Measurements from ENCODE around the gene CYB561. TPM values are rescaled to one million over a fixed set of nuclear protein-coding genes. Genes with fewer than 3 reads are reported as not detected.

CYB561 gene
- total RNA-seq, 1 experiment from 2014 or later, result 20.7 TPM

DNA sequence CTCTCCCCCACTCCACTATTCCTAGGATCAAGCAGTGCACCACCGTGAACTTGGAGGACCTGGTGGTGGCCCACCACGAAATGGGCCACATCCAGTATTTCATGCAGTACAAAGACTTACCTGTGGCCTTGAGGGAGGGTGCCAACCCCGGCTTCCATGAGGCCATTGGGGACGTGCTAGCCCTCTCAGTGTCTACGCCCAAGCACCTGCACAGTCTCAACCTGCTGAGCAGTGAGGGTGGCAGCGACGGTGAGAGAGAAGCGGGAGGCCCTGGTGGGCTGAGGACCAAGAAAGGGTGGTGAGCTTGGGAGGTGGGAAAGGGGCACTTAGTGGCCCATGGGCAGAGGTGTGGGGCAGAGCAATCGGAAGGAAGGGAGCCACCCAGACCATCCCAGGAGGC lies 47.3 kb upstream of the CYB561 start:
- Histone ChIP-seq H3K27me3 (ENCODE audit: insufficient read depth, low read length) (no peaks in the 10 kb centered on the region), H2BK15ac (ENCODE audit: low read depth, low read length) (no peak overlapping the region), H4K91ac (ENCODE audit: insufficient read length, low read depth, low read length) (no peak overlapping the region), H4K8ac (replicated peaks; ENCODE audit: insufficient read length, low read depth, low read length) (no peak overlapping the region), H2BK20ac (ENCODE audit: low read depth, low read length, poor library complexity, severe bottlenecking) (no peak overlapping the region), H3K79me1 (ENCODE audit: insufficient read depth, low read depth, low read length, poor library complexity, severe bottlenecking) (no peaks in the 10 kb centered on the region), H3K4me2 (ENCODE audit: insufficient read depth, insufficient read length, low read length) (no peak overlapping the region), H2BK5ac (ENCODE audit: insufficient read length, low read length) (no peak overlapping the region), H4K5ac (ENCODE audit: insufficient read length, low read depth, low read length) (no peak overlapping the region), H2AFZ (ENCODE audit: low read length) (no peak overlapping the region), H3K18ac (ENCODE audit: insufficient read length, low read depth, low read length) (no peak overlapping the region), H3K23ac (ENCODE audit: insufficient read length, low read depth, low read length) (no peak overlapping the region), H3K79me2 (ENCODE audit: insufficient read depth, low read length) (no peaks in the 10 kb centered on the region), H3T11ph (ENCODE audit: low read length) (no peak overlapping the region), H3K23me2 (ENCODE audit: insufficient read length, low read depth, low read length, poor library complexity, severe bottlenecking) (no peaks in the 10 kb centered on the region), H2BK12ac (ENCODE audit: insufficient read length, low read depth, low read length) (no peak overlapping the region), H3K14ac (ENCODE audit: insufficient read depth, low read length) (no peak overlapping the region), H2BK120ac (ENCODE audit: low read depth, low read length, poor library complexity, severe bottlenecking) (no peak overlapping the region), H3K56ac (ENCODE audit: insufficient read length, low read depth, low read length) (no peak overlapping the region), H3K4ac (ENCODE audit: low read depth, low read length) (no peak overlapping the region), H4K20me1 (ENCODE audit: control insufficient read depth, insufficient read depth, insufficient read length) (no peaks in the 10 kb centered on the region), H3K9me3 (ENCODE audit: control insufficient read depth, low read depth, low read length) (no peaks in the 10 kb centered on the region), H2AK5ac (ENCODE audit: insufficient read length, low read length) (no peak overlapping the region), H3K27ac (ENCODE audit: insufficient read length, low read depth, low read length) (no peak overlapping the region), H3K4me1 (ENCODE audit: insufficient read depth, low read length) (no peaks in the 10 kb centered on the region), H3K9ac (ENCODE audit: extremely low read depth, insufficient read length, low read length) (no peak overlapping the region)
- no peak overlapping the region for H3K4me3 Mint-ChIP-seq
- H3K27ac Mint-ChIP-seq, result peak overlapping the region in 1 of 3 experiments; percentile 27; a peak in 1 of 7 replicates
- no peaks in the 10 kb centered on the region for H3K9me3 Mint-ChIP-seq
- H3K4me1 Mint-ChIP-seq, result peaks cover 6 to 12% of the 10 kb centered on the region in 2 experiments
- WGBS (ENCODE audit: extremely low coverage, insufficient read length, low lambda C conversion rate), result no CpG with 5 or more reads among the region's 9 CpGs
- no peaks in the 10 kb centered on the region; a peak in 1 of 7 replicates for H3K36me3 Mint-ChIP-seq (ENCODE audit: insufficient read depth in 1 of 3, low read depth in 3 of 3)
- DNase-seq, result no peak
- no peaks in the 10 kb centered on the region for H3K27me3 Mint-ChIP-seq (ENCODE audit: low read depth)
- TF ChIP-seq CTCF (conservative IDR thresholded peaks at IDR 0.05), result no peak

All from H9 (cell line).